HEK293T (cell line): Measurements from ENCODE around the gene NPAS3.

Source experiments
- ARNT ChIP-seq: fragments of 450-650 bp; IDR thresholded peaks from 2 replicates; pipeline ENCODE4 v1.6.1; 2017; ENCODE audit warnings: mild to moderate bottlenecking
- BHLHE40 ChIP-seq: fragments of 450-650 bp; IDR thresholded peaks from 2 replicates; pipeline ENCODE4 v1.6.1; 2016; ENCODE audit warnings: mild to moderate bottlenecking, moderate library complexity, borderline replicate concordance
- ELF4 ChIP-seq: fragments of 450-650 bp; IDR thresholded peaks from 2 replicates; pipeline ENCODE4 v1.6.1; 2017; ENCODE audit warnings: antibody characterized with exemption
- FOXA1 ChIP-seq: fragments of 450-650 bp; IDR thresholded peaks from 2 replicates; pipeline ENCODE4 v1.6.1; 2016; ENCODE audit warnings: mild to moderate bottlenecking
- L3MBTL2 ChIP-seq: fragments of 450-650 bp; conservative IDR thresholded peaks from 2 replicates; pipeline ENCODE4 v1.6.1; 2016; ENCODE audit warnings: mild to moderate bottlenecking
- SP1 ChIP-seq: fragments of 450-650 bp; IDR thresholded peaks from 2 replicates; pipeline ENCODE4 v1.6.1; 2017
- SUZ12 ChIP-seq: fragments of 450-650 bp; IDR thresholded peaks from 2 replicates; pipeline ENCODE4 v1.6.1; 2016; ENCODE audit warnings: mild to moderate bottlenecking
- ZNF384 ChIP-seq: fragments of 450-650 bp; IDR thresholded peaks from 2 replicates; pipeline ENCODE4 v1.6.1; 2016

DNA sequence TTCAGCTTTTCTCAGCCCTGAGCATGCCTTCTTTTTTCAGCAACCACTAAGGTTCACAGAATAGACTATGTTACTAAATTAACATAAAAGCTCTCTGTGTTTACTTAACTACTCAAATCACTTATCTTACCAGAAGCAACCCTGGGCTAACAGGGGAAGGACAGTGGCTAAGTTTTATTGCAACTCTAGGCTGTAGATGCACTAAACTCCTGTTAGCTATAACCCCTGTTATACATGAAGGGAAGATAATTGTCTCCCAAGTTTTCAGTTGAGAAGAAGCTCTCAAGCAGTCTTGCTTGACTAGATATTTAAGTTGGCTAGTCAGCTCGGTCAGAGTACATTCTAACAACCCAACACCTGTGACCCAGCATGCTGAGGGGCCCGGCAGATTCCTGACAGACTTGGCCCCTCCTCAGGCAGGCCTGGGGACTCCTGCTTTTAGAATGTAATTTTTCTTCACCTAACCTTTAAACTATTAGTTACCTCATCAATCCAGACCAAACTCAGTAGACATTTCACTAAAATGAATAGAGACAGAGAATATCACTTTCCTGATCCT lies 547.7 kb downstream of the NPAS3 start:
- TF ChIP-seq BHLHE40 (no peak), SUZ12 (no peak), SP1 (no peak), L3MBTL2 (no peak), ELF4 (no peak), ARNT (no peak), FOXA1 (no peak), ZNF384 (no peak)
